Panc1 (cell line): ENCODE data around the gene MAD1L1. TPM values are rescaled to one million over a fixed set of nuclear protein-coding genes. Genes with fewer than 3 reads are reported as not detected.

Experiments
- ATAC-seq: fragments of 200-7000 bp; cut with Tn5 transposase; 2 replicates; pipeline ENCODE4 v1.9.1; 2020; ENCODE audit warnings: mild to moderate bottlenecking, moderate library complexity
- BruUV-seq: library from RNA; stranded (reverse); fragments of 400-500 nt; replicated peaks from 2 replicates; lab custom pipeline; 2021; lab: Mats Ljungman, UMichigan
- CTCF ChIA-PET: fragments of 300-600 bp; sonication (Branson Sonifier 250); formaldehyde crosslinking; loops from one replicate; lab custom pipeline; 2022; ENCODE audit warnings: antibody characterized with exemption; lab: Charles Lee
- POLR2A ChIA-PET: fragments of 300-600 bp; sonication (Branson Sonifier 250); formaldehyde crosslinking; loops from one replicate; lab custom pipeline; 2022; ENCODE audit warnings: antibody characterized with exemption; lab: Charles Lee
- DNase-seq: peaks from one replicate; pipeline ENCODE4 v3.0.0-alpha.2; 2010; ENCODE audit warnings: low read depth, low spot score
- H3K27ac ChIP-seq: 2 replicates; pipeline ENCODE4 v1.5.1; 2011; ENCODE audit warnings: mild to moderate bottlenecking, low read length, inconsistent platforms
- H3K27me3 ChIP-seq: fragments of 200-500 bp; sonication (Bioruptor generic); 2 replicates; pipeline ENCODE4 v1.6.0; 2014; ENCODE audit warnings: low read length, inconsistent platforms; ENCODE audit not compliant: control insufficient read depth, insufficient read depth
- H3K36me3 ChIP-seq: fragments of 200-500 bp; sonication (Bioruptor generic); 2 replicates; pipeline ENCODE4 v1.5.1; 2014; ENCODE audit warnings: inconsistent platforms, mild to moderate bottlenecking, low read length, moderate library complexity; ENCODE audit not compliant: control insufficient read depth, insufficient read depth
- H3K4me1 ChIP-seq: 2 replicates; pipeline ENCODE4 v1.5.1; 2011; ENCODE audit warnings: inconsistent platforms, mild to moderate bottlenecking, low read length, moderate library complexity; ENCODE audit not compliant: control insufficient read depth, insufficient read depth
- H3K4me3 ChIP-seq, 2 experiments: 2 replicates each; pipeline ENCODE4 v1.5.1; 2011 to 2012; ENCODE audit warnings: low read depth in 2 of 2, low read length in 2 of 2, mild to moderate bottlenecking in 2 of 2, inconsistent platforms in 1 of 2, moderate library complexity in 1 of 2
- H3K9me3 ChIP-seq: fragments of 200-500 bp; sonication (Bioruptor generic); 2 replicates; pipeline ENCODE4 v1.5.1; 2014; ENCODE audit warnings: low read depth, mild to moderate bottlenecking, inconsistent platforms, low read length, moderate library complexity; ENCODE audit not compliant: control insufficient read depth, insufficient read depth
- CTCF ChIP-seq: fragments of 450-650 bp; IDR thresholded peaks from 2 replicates; pipeline ENCODE4 v1.5.1; 2017; ENCODE audit warnings: mild to moderate bottlenecking
- POLR2AphosphoS5 ChIP-seq: IDR thresholded peaks from 2 replicates; pipeline ENCODE4 v1.6.1; 2012; ENCODE audit warnings: mild to moderate bottlenecking, low read depth, low read length, moderate library complexity
- REST ChIP-seq, 2 experiments: IDR thresholded peaks; 2 replicates each; pipeline ENCODE4 v1.6.1; 2011 to 2012; ENCODE audit warnings: low read depth in 2 of 2, control low read depth in 1 of 2, low read length in 1 of 2, mild to moderate bottlenecking in 1 of 2, moderate library complexity in 1 of 2; ENCODE audit not compliant: insufficient read depth in 1 of 2
- SIN3A ChIP-seq: IDR thresholded peaks from 2 replicates; pipeline ENCODE4 v1.6.1; 2012; ENCODE audit warnings: low read depth, mild to moderate bottlenecking, low read length, moderate library complexity, borderline replicate concordance; ENCODE audit not compliant: insufficient read depth
- TCF7L2 ChIP-seq: IDR thresholded peaks from 2 replicates; pipeline ENCODE4 v1.6.1; 2011; ENCODE audit warnings: mild to moderate bottlenecking, low read depth, low read length, inconsistent platforms
- in situ Hi-C: cut with HindIII; loops from 2 replicates; pipeline ENCODE4 v1.10.0; 2016; ENCODE audit warnings: low sequenced_read_pairs, low pct_unique_long_range_greater_than_20kb
- intact Hi-C: fragments of 100-400 bp; cut with micrococcal nuclease; formaldehyde crosslinking; loops from one replicate; pipeline ENCODE4 v1.10.0; 2022; ENCODE audit not compliant: unreplicated experiment
- total RNA-seq: library from RNA; stranded (reverse); gene quantifications from one replicate; pipeline ENCODE4 v1.2.1, GENCODE V29; 2021; ENCODE audit not compliant: unreplicated experiment

Gene MAD1L1
- total RNA-seq, 1 experiment from 2014 or later = 70.8 TPM

GRCh38 chr7:2264158-2264557 is 31.4 kb upstream of the MAD1L1 start:
- ChIA-PET CTCF (no interaction called here), POLR2A (no interaction called here)
- Histone ChIP-seq H3K4me1 (peaks cover 9% of the 10 kb centered on the region), H3K27ac (no peak overlapping the region), H3K4me3 (no peak overlapping the region), H3K27me3 (no peaks in the 10 kb centered on the region), H3K36me3 (no peaks in the 10 kb centered on the region), H3K9me3 (no peaks in the 10 kb centered on the region)
- DNase-seq (no peak), ATAC-seq (no peak)
- TF ChIP-seq TCF7L2 (no peak), POLR2AphosphoS5 (no peak), CTCF (no peak), REST (IDR thresholded peaks at IDR 0.05; ENCODE audit: insufficient read depth in 1 of 2, low read depth in 2 of 2, low read length in 1 of 2) (no peak), SIN3A (no peak)
- intact Hi-C loops = no loop called here
- in situ Hi-C loops = no loop called here
- BruUV-seq = no TSS peak

GRCh38 chr7:2263176-2263575 is 30.4 kb upstream of the MAD1L1 start:
- no peaks in the 10 kb centered on the region for H3K27me3 ChIP-seq
- BruUV-seq = no TSS peak
- peaks cover 9% of the 10 kb centered on the region for H3K4me1 ChIP-seq
- H3K27ac ChIP-seq = no peak overlapping the region
- DNase-seq = no peak
- H3K4me3 ChIP-seq = no peak overlapping the region
- POLR2A ChIA-PET = no interaction called here
- CTCF ChIA-PET = no interaction called here
- in situ Hi-C loops = no loop called here
- no peak for ATAC-seq
- no peaks in the 10 kb centered on the region for H3K36me3 ChIP-seq
- TF ChIP-seq REST (IDR thresholded peaks at IDR 0.05; ENCODE audit: insufficient read depth in 1 of 2, low read depth in 2 of 2, low read length in 1 of 2) = no peak
- no peak for TF ChIP-seq SIN3A
- no peak for TF ChIP-seq CTCF
- no peak for TF ChIP-seq POLR2AphosphoS5
- TF ChIP-seq TCF7L2 = no peak
- intact Hi-C loops = no loop called here
- H3K9me3 ChIP-seq = no peaks in the 10 kb centered on the region
